PC-3 (cell line): ENCODE data around the gene YJU2. TPM values are rescaled to one million over a fixed set of nuclear protein-coding genes. Genes with fewer than 3 reads are reported as not detected.
"Not testable (repeated sequence)": the region's sequence is repeated elsewhere in the genome, so short reads cannot be mapped to it uniquely, and the experiment has no call there.

ENCODE experiments used
- ATAC-seq: fragments of 200-7000 bp; cut with Tn5 transposase; 2 replicates; pipeline ENCODE4 v1.9.1; 2020; ENCODE audit warnings: mild to moderate bottlenecking, moderate library complexity
- BruUV-seq: library from RNA; stranded (reverse); fragments of 400-500 nt; replicated peaks from 2 replicates; lab custom pipeline; 2021; lab: Mats Ljungman, UMichigan
- CTCF ChIA-PET: fragments of 300-600 bp; sonication (Branson Sonifier 250); formaldehyde crosslinking; loops from one replicate; lab custom pipeline; 2022; ENCODE audit warnings: antibody characterized with exemption; lab: Charles Lee
- POLR2A ChIA-PET: fragments of 300-600 bp; sonication (Branson Sonifier 250); formaldehyde crosslinking; loops from one replicate; lab custom pipeline; 2022; ENCODE audit warnings: antibody characterized with exemption; ENCODE audit not compliant: unreplicated experiment; lab: Charles Lee
- DNase-seq: peaks from one replicate; pipeline ENCODE4 v3.0.0-alpha.2; 2015
- H2AFZ ChIP-seq: fragments of 300-600 bp; sonication (generic); 2 replicates; pipeline ENCODE4 v1.6.0; 2016; ENCODE audit warnings: antibody characterized with exemption, low read length
- H3F3A ChIP-seq: fragments of 300-600 bp; sonication (generic); one replicate; pipeline ENCODE4 v1.6.0; 2017; ENCODE audit warnings: antibody characterized with exemption, low read length, control low read depth, mild to moderate bottlenecking; ENCODE audit not compliant: unreplicated experiment
- H3K27ac ChIP-seq: fragments of 300-600 bp; sonication (generic); 2 replicates; pipeline ENCODE4 v1.5.1; 2016; ENCODE audit warnings: mild to moderate bottlenecking, low read length
- H3K27me3 ChIP-seq: fragments of 300-600 bp; sonication (generic); 2 replicates; pipeline ENCODE4 v1.6.1; 2016; ENCODE audit warnings: low read length, mixed read lengths
- H3K36me3 ChIP-seq: fragments of 300-600 bp; sonication (generic); 2 replicates; pipeline ENCODE4 v1.6.1; 2016; ENCODE audit warnings: low read depth, mixed run types, low read length, mixed read lengths
- H3K4me1 ChIP-seq: fragments of 300-600 bp; sonication (generic); 2 replicates; pipeline ENCODE4 v1.5.1; 2016; ENCODE audit warnings: low read length; ENCODE audit not compliant: insufficient read depth
- H3K4me2 ChIP-seq: fragments of 300-600 bp; sonication (generic); 2 replicates; pipeline ENCODE4 v1.6.0; 2016; ENCODE audit warnings: low read length
- H3K4me3 ChIP-seq: fragments of 300-600 bp; sonication (generic); 2 replicates; pipeline ENCODE4 v1.5.1; 2016; ENCODE audit warnings: mild to moderate bottlenecking, low read length, mixed read lengths
- H3K79me2 ChIP-seq: fragments of 300-600 bp; sonication (generic); 2 replicates; pipeline ENCODE4 v1.6.1; 2017; ENCODE audit warnings: low read length, mixed read lengths
- H3K9ac ChIP-seq: fragments of 300-600 bp; sonication (generic); 2 replicates; pipeline ENCODE4 v1.6.0; 2016; ENCODE audit warnings: mild to moderate bottlenecking, low read length
- H3K9me2 ChIP-seq: fragments of 300-600 bp; sonication (generic); replicated peaks from 2 replicates; pipeline ENCODE4 v1.6.1; 2016; ENCODE audit warnings: mixed run types, low read length, mixed read lengths
- H3K9me3 ChIP-seq: fragments of 300-600 bp; sonication (generic); 2 replicates; pipeline ENCODE4 v1.6.1; 2016; ENCODE audit warnings: low read length, mixed read lengths
- H4K20me1 ChIP-seq: fragments of 300-600 bp; sonication (generic); 2 replicates; pipeline ENCODE4 v1.6.1; 2016; ENCODE audit warnings: low read length, mixed read lengths
- EZH2 ChIP-seq: fragments of 300-600 bp; sonication (generic); IDR thresholded peaks from one replicate; pipeline ENCODE4 v1.6.1; 2017; ENCODE audit warnings: antibody characterized with exemption, mild to moderate bottlenecking, low read length; ENCODE audit not compliant: unreplicated experiment
- EZH2phosphoT487 ChIP-seq: fragments of 300-600 bp; sonication (generic); IDR thresholded peaks from 2 replicates; pipeline ENCODE4 v1.6.1; 2018; ENCODE audit warnings: mild to moderate bottlenecking, antibody characterized with exemption, low read length, borderline replicate concordance
- intact Hi-C: fragments of 100-400 bp; cut with micrococcal nuclease; formaldehyde crosslinking; loops from 2 replicates; pipeline ENCODE4 v1.9.0; 2023
- total RNA-seq: library from RNA; depleted of rRNA; stranded (reverse); fragments of >200 nt; gene quantifications from 2 replicates; pipeline ENCODE4 v1.2.3, GENCODE V29; 2014
- TF ChIP-seq, protein P1 (sequence below): fragments of 300-600 bp; sonication (generic); conservative IDR thresholded peaks from 2 replicates; pipeline ENCODE4 v1.5.1; 2017; ENCODE audit warnings: antibody characterized with exemption, low read depth, mild to moderate bottlenecking, low read length

YJU2 gene
- total RNA-seq, 1 experiment from 2014 or later: 33.1 TPM

DNA sequence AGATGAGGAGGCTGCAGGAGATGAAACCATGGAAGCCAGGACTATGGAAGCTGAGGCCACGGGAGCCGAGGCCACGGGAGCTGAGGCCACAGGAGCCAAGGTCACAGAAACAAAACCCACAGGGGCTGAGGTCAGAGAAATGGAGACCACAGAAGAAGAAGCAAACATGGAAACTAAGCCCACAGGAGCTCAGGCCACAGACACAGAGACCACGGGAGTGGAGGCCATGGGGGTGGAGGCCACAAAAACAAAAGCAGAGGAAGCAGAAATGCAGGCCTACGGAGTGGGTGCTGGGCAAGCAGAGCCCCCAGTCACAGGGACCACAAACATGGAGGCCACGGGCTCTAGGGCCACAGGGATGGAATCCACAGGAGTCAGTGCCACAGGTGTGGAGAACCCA is 30.0 kb upstream of the YJU2 start:
- BruUV-seq: no TSS peak
- intact Hi-C loops: no loop called here
- TF ChIP-seq, protein P1, sequence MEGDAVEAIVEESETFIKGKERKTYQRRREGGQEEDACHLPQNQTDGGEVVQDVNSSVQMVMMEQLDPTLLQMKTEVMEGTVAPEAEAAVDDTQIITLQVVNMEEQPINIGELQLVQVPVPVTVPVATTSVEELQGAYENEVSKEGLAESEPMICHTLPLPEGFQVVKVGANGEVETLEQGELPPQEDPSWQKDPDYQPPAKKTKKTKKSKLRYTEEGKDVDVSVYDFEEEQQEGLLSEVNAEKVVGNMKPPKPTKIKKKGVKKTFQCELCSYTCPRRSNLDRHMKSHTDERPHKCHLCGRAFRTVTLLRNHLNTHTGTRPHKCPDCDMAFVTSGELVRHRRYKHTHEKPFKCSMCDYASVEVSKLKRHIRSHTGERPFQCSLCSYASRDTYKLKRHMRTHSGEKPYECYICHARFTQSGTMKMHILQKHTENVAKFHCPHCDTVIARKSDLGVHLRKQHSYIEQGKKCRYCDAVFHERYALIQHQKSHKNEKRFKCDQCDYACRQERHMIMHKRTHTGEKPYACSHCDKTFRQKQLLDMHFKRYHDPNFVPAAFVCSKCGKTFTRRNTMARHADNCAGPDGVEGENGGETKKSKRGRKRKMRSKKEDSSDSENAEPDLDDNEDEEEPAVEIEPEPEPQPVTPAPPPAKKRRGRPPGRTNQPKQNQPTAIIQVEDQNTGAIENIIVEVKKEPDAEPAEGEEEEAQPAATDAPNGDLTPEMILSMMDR: no peak
- TF ChIP-seq EZH2phosphoT487: no peak
- no peak for TF ChIP-seq EZH2

DNA sequence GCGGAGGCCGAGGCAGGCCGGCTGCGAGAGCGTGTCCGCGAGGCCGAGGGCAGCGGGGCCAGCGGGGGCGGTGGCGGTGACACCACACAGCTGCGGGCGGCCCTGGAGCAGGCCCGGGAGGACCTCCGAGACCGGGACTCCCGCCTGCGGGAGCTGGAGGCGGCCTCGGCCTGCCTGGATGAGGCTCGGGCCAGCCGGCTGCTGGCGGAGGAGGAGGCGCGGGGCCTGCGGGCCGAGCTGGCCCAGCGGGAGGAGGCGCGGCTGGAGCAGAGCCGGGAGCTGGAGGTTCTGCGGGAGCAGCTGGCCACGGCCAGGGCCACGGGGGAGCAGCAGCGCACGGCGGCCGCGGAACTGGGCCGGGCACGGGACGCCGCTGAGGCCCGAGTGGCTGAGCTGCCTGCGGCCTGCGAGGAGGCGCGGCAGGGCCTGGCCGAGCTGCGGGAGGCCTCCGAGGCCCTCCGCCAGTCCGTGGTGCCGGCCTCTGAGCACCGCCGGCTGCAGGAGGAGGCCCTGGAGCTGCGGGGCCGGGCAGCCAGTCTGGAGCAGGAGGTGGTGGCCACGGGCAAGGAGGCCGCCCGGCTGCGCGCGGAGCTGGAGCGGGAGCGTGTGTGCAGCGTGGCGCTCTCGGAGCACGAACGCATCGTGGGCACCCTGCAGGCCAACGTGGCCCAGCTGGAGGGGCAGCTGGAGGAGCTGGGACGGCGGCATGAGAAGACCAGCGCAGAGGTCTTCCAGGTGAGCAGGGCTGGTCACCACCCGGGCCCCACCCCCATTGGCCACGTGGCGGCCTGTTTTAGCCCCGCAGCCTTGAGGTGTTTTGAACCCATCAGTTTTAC is 29.2 kb upstream of the YJU2 start:
- no peak overlapping the region for H3K4me3 ChIP-seq
- peaks cover under 1% of the 10 kb centered on the region; the same call in 1 of the 2 replicates for H3K4me1 ChIP-seq
- no peaks in the 10 kb centered on the region for H3K9me2 ChIP-seq
- TF ChIP-seq, protein P1: no peak
- TF ChIP-seq EZH2phosphoT487 (no peak), EZH2 (no peak)
- intact Hi-C loops: no loop called here
- DNase-seq (no peak), ATAC-seq (no peak)
- no peaks in the 10 kb centered on the region for H3K9me3 ChIP-seq
- no peaks in the 10 kb centered on the region for H3K27me3 ChIP-seq
- H3K4me2 ChIP-seq: no peak overlapping the region
- no peak overlapping the region for H2AFZ ChIP-seq
- POLR2A ChIA-PET: no interaction called here
- H4K20me1 ChIP-seq: no peaks in the 10 kb centered on the region
- H3K27ac ChIP-seq: no peak overlapping the region
- H3K9ac ChIP-seq: no peak overlapping the region
- no TSS peak for BruUV-seq
- H3F3A ChIP-seq: no peaks in the 10 kb centered on the region
- no peaks in the 10 kb centered on the region for H3K36me3 ChIP-seq
- no peaks in the 10 kb centered on the region for H3K79me2 ChIP-seq
- CTCF ChIA-PET: no interaction called here

More for the DNA sequence above, 30.0 kb upstream of the YJU2 start:
- H2AFZ ChIP-seq: no peak overlapping the region
- CTCF ChIA-PET: no interaction called here
- no peaks in the 10 kb centered on the region for H3K9me2 ChIP-seq
- H3K4me3 ChIP-seq: no peak overlapping the region
- H3K9me3 ChIP-seq: no peaks in the 10 kb centered on the region
- no peak overlapping the region for H3K9ac ChIP-seq
- H3K79me2 ChIP-seq: no peaks in the 10 kb centered on the region
- peaks cover 7% of the 10 kb centered on the region; the same call in 1 of the 2 replicates for H3K4me1 ChIP-seq
- no peak for DNase-seq
- H3F3A ChIP-seq: no peaks in the 10 kb centered on the region
- no peak overlapping the region for H3K27ac ChIP-seq
- no peak for ATAC-seq
- POLR2A ChIA-PET: no interaction called here
- H3K36me3 ChIP-seq: no peaks in the 10 kb centered on the region
- H3K4me2 ChIP-seq: no peak overlapping the region
- no peaks in the 10 kb centered on the region for H4K20me1 ChIP-seq
- H3K27me3 ChIP-seq: no peaks in the 10 kb centered on the region

DNA sequence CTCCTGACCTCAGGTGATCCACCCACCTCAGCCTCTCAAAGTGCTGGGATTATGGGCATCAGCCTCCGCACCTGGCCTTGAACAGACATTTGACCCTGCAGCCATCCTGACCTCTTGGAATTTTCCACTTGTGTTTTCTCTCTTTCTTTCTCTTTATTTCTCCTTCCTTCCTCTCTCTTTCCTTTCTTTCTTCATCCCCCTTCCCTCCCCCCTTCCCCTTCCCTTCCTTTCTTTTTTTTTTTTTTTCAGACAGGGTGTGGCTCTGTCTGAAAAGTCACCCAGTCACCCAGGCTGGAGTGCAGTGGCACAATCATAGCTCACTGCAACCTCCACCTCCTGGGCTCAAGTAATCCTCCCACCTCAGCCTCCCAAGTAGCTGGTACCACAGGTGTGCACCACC is 28.4 kb upstream of the YJU2 start:
- H3K4me3 ChIP-seq, H3K9me3 ChIP-seq, DNase-seq, H3K9me2 ChIP-seq, H3K4me1 ChIP-seq, POLR2A ChIA-PET, H3K27me3 ChIP-seq, H3F3A ChIP-seq, BruUV-seq, H3K9ac ChIP-seq, H3K27ac ChIP-seq, CTCF ChIA-PET, intact Hi-C loops, H2AFZ ChIP-seq, H4K20me1 ChIP-seq, H3K36me3 ChIP-seq, H3K79me2 ChIP-seq, ATAC-seq, H3K4me2 ChIP-seq: not testable (repeated sequence)
